ENCODE measurements around the gene CACNA1A.

DNA sequence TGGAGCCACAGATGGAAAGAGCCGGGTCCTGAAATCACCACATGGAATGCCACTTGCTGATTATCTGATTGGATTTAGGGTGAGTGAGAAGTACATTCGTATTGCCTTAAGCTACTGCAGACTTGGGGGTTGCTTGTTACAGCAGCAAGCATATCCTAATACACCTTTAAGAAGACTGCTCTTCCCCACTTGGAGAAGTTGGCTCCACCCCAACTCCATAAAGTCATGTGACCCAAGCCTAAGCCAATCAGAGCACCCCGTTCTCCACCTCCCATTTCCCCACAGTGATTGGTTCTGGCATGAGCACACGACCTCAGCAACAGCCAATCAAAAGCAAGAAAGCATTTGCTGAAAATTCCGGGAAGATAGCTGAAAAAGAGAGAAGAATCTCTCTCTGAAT lies 23.1 kb downstream of the CACNA1A start:
- TF ChIP-seq POLR2A (IDR thresholded peaks at IDR 0.05) = no peak
- TF ChIP-seq, protein P1, sequence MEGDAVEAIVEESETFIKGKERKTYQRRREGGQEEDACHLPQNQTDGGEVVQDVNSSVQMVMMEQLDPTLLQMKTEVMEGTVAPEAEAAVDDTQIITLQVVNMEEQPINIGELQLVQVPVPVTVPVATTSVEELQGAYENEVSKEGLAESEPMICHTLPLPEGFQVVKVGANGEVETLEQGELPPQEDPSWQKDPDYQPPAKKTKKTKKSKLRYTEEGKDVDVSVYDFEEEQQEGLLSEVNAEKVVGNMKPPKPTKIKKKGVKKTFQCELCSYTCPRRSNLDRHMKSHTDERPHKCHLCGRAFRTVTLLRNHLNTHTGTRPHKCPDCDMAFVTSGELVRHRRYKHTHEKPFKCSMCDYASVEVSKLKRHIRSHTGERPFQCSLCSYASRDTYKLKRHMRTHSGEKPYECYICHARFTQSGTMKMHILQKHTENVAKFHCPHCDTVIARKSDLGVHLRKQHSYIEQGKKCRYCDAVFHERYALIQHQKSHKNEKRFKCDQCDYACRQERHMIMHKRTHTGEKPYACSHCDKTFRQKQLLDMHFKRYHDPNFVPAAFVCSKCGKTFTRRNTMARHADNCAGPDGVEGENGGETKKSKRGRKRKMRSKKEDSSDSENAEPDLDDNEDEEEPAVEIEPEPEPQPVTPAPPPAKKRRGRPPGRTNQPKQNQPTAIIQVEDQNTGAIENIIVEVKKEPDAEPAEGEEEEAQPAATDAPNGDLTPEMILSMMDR (IDR thresholded peaks at IDR 0.05) = no peak

All from esophagus squamous epithelium (tissue), 4 donors.